ELF-1 (cell line): ENCODE measurements around the gene HAO2.

Experiments used
- DNase-seq: peaks from one replicate; pipeline ENCODE4 v3.0.0-alpha.2; 2016; ENCODE audit warnings: low read depth, low spot score

The HAO2 gene

DNA sequence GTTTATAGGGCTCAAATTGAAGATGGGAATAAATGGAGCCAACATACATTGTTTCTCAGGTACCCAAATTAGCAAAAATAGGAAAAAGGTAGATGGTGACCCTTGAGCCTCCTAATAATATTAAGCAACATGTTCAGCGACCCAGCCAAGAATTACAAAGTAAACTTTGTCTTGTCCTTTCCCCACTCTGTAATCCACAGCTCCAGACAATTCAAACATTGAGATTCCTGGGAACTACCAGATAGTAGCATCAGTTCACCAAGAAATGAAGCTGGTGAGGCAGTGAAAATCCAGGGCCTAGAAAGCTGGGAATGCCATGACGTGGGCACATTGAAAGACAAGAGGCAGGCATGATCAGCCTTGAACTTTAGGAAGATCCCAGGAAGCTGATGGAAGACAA, 11.7 kb downstream of the HAO2 start:
- no peak for DNase-seq

- no peak for DNase-seq
Measured at GRCh38 chr1:119380983-119381662, 12.5 kb downstream of the HAO2 start.

GRCh38 chr1:119384591-119384990, 16.0 kb downstream of the HAO2 start:
- no peak for DNase-seq

- no peak for DNase-seq
Measured at GRCh38 chr1:119385650-119386049, 17.1 kb downstream of the HAO2 start.

DNA sequence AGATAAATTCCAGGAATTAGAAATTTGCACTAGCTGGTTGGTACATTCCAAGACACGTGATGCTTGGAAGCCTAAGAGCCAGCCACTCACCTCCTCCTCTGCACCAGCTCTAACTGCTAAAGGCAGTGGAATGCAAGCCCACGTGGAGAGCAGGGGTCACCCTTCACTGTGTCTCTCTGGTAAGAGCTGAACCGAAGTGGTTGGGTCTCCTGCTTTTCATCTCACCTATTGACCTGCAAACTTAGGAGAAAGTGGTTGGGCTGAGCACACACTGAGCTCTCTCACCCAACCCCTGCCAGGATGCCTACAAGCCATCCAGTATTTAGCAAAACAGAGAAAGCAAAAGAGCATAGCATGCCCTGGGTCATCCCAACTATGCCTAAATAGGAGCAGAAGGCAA, 19.3 kb downstream of the HAO2 start:
- DNase-seq = peak; percentile 89

DNA sequence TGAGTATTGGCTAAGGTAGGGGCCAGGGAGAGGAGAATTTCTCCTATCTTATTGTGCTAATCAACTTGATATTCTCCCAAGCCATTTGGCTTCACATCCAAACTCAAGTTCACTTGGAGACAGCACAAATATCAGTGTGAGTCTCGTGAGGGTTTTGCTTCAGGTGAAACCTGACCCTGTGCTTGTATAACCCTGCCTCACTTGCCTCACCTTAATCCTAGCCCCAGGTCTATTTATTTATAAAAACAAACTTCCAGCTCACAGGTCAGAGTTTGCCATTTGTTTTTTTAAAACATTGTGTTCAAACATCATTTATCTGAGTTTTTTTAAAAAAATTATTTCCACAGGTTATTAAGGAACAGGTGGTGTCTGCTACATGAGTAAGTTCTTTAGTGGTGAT, 19.9 kb downstream of the HAO2 start:
- DNase-seq = no peak

DNA sequence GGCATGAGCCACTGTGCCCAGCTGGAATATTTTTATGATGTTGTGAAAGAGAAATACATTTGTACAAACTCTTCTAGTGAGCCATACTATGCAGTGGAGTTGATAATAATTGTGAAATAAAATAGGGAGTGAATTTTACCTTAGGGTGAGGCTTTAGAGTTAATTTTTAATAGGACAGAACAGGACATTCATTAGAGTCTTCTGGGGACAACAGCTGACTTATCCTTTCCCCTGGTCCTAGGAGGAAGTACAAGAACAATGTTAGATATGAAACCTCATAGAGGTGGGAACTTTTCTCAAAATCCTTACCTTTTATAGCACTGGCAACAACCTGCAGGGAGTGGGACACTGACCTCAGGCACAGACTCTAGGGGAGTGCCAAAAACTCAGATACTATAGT, 21.9 kb downstream of the HAO2 start:
- no peak for DNase-seq

DNA sequence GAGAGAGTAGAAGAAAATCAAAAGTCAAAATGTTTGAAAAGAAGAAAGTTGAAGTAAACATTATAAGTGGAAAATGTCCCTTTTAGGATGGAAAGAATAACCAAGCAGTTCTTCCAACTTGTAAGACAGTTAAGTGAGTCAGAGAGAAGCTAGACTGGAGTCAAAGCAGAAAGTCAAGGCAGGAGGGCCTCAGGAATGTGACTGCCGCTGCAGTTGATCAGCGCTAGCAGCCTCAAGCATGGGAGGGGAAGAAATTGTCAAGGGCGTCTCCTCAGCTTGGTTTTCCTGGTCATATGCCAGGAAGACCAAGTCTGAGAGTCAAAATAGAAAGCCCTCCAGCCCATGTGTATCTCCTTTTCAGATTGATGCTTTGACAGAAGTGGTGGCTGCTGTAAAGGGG, 23.2 kb downstream of the HAO2 start:
- no peak for DNase-seq

- DNase-seq = no peak
Measured at GRCh38 chr1:119394085-119394484, 25.5 kb downstream of the HAO2 start.

DNA sequence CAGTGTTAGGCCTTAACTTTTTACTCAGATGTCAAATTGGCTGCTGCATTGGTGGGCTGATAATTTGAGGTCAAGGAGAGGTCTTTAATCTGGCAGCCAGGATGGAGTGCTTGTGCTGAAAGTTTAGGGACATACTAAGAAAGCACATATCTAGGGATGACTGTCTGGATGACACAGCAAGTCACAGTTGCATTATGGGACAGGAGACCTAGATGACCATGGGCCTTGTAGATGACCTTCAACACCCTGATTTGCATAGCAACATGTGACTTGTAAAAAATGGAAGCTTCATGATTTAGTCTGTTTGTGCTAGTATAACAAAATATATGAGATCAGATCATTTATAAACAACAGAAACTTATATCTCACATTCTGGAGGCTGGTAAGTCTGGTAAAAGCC, 28.4 kb downstream of the HAO2 start:
- no peak for DNase-seq

DNA sequence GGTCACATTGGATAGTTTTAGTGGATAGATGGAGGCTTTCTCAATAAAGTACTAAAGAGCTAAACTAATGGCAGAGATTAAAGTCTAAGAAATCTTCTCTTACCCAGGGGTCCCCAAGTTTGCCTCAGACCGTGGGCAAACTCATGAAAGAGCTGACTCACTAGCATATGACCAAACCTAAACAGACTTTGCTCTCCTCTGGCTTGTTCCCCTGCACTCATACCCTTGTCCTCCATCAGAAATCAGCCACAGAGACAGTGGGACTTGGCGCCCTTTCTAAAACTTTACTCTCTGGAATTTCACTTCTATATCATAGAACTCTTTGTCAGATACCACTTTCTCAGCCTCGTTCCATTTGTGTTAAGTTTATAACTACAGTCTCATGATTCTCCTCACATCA, 29.4 kb downstream of the HAO2 start:
- no peak for DNase-seq

- DNase-seq = no peak
Measured at GRCh38 chr1:119404736-119405135, 36.2 kb downstream of the HAO2 start.

GRCh38 chr1:119409731-119410130, 41.1 kb downstream of the HAO2 start:
- DNase-seq = no peak

DNA sequence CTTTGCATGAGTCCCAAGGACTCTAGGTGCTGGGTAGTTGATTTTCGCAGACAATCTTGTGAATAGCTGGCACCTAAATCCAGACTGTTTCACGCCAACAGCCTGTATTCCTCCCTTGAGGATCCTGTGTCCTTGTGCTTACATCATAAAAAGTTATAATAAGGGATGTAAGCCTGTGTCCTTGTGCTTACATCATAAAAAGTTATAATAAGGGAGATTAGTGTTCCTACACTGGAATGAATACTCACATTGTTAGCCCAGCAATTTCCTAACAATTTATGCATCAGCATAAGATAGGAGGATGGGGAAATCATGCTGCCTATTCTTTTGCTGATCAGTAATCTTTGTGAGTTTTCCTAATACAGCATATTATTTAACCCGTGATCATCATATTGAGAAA, 42.4 kb downstream of the HAO2 start:
- DNase-seq = no peak

DNA sequence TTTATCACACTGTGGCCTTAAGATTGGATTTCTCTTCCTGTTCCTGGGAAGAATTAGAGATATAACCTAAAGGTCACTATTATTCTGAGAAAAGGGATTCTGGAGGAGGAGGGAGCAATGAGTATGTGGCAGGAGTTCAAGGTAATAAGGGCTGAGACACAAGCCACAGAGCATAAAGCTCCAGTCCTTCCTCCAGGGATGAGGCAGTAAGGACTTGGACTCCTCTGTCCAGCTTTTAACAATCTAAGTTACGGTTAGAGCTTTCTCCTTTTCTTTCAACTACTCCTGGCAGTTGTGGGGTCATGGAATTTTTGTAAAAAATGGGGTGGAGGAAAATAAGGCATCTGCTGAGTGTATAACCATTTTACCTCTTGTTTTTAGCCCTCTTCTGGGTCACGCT, 46.4 kb downstream of the HAO2 start, which contains the start of gene HSD3B2:
HSD3B2 (plus strand) TSS at position 201 of the 400 bp plus-strand sequence. CDS start 270 bp downstream, outside the sequence.
- no peak for DNase-seq

DNA sequence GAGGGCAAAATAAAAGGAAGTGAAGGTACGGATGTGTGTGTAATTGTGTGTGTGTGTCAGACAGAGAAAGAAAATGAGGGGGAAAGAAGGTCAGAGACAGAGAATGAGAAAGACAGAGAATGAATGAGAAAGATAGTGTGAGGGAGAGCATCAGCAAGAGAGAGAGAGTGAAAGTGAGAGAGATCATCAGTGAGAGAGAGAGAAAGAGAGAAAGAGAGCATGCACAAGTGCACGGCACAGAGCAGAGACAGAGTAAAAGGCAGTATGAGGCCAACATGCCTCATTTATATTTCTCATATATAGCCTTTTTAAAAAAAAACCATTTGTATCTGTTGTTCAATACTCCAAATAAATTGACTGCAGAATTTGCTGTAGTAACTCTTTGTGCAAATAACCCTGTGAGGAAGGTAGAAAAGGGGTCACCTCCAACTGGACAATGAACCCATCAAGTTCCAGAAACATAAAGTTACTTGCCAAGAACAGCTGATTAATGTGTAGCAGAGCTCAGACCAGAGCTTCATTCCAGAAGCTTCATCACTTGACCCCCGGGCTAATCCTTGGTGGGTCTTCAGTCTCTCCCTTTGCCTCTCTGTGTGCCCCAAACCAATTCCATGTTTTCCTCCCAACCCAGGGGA, 47.5 kb downstream of the HAO2 start:
- no peak for DNase-seq

DNA sequence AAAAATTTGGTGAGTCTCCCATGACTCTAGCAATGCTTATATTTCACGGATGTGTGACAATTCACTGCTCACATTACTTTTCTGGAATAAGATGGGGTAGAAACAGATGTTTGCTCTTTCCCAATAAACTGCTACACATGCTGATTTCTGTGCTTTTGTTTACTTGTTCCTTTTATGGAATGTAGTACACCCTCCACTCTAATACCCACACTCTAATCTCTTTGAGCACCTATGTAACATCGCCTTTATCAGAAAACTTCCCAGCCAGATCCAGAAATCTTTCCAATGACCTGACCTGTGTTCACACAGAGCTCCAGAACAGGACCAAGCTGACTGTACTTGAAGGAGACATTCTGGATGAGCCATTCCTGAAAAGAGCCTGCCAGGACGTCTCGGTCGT, 50.5 kb downstream of the HAO2 start:
- no peak for DNase-seq

- DNase-seq = no peak
Measured at GRCh38 chr1:119420638-119421037, 52.1 kb downstream of the HAO2 start.

DNA sequence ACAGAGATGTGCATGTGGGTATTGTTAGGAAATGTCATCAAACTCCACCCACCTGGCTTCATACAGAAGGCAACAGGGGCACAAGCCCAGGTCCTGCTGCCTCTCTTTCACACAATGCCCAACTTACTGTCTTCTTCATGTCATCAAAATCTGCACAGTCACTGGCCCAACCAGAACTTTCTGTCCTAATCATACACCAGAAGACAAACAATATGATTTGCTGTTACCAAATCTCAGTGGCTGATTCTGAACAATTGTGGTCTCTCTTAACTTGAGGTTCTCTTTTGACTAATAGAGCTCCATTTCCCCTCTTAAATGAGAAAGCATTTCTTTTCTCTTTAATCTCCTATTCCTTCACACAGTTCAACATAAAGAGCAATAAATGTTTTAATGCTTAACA, 54.0 kb downstream of the HAO2 start:
- no peak for DNase-seq

GRCh38 chr1:119428991-119429390, 60.4 kb downstream of the HAO2 start:
- no peak for DNase-seq

DNA sequence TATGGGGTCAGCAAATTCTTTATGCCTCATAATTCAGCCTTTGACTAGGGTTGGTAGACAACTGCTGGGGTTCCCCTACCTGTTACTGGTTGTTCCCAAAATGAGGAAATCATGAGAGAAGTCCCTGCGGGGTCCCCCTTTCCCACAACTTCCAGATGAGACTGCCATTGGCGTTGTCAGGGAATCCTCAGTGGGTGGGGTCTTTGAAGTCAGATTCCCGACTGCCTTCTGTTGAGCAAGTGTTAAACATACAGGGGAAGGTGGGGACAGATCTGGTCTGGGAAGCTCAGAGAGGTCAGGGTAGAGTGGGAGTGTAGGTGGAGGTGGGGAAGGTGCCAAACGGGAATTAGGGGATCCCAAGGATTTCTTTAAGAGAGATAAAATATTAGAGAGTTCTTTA, 61.1 kb downstream of the HAO2 start:
- no peak for DNase-seq

DNA sequence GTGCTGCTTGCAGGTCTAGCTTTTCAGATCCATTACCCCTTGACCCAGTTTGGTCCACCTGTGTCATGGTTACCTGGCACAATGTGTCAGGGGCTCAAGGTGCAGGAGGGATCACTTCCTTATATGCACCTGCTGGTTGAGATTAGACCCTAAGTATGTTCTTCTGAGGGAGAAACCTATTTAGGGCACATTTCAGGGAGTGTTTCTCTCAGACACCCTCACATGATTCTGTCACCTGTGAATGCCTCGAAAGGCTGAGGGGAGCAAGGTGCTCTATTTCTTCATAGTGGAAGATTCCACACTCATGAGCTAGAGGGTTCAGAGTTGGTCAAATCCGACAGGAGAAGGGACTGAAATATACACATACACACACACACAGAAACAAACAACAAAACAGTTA, 61.9 kb downstream of the HAO2 start:
- DNase-seq = no peak

GRCh38 chr1:119431836-119432235, 63.3 kb downstream of the HAO2 start:
- no peak for DNase-seq

DNA sequence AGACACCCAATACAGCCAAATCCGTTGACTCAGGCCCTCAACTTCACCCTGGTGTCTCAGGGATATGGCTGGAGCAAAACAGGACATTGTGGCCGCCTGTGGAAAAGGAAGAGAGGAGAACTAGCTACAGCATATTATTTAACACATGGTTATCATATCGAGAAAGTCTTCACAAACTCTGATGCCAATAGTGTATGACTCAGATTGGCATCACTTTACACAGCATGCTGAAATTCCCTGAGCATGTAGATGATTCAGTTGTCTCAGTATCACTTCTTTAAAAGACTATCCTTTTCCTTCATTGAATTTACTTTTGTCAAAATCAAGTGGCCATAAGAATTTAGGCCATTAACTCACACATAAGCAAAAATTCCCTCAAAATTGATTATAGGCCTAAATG, 66.5 kb downstream of the HAO2 start:
- DNase-seq = no peak
